HUES64 (cell line): ENCODE results near the gene TSPAN17.

Experiments used
- H3K27ac ChIP-seq: 2 replicates; pipeline ENCODE4 v1.7.0; 2013; ENCODE audit warnings: low read depth, low read length, inconsistent platforms
- H3K27me3 ChIP-seq: 2 replicates; pipeline ENCODE4 v1.6.1; 2013; ENCODE audit warnings: mild to moderate bottlenecking, low read length; ENCODE audit not compliant: insufficient read depth
- H3K36me3 ChIP-seq: 2 replicates; pipeline ENCODE4 v1.6.1; 2013; ENCODE audit warnings: mild to moderate bottlenecking, low read length; ENCODE audit not compliant: insufficient read depth
- H3K4me1 ChIP-seq: 2 replicates; pipeline ENCODE4 v1.6.1; 2013; ENCODE audit warnings: mild to moderate bottlenecking, low read length, moderate library complexity; ENCODE audit not compliant: insufficient read depth
- H3K4me3 ChIP-seq: 2 replicates; pipeline ENCODE4 v1.5.1; 2013; ENCODE audit warnings: mild to moderate bottlenecking, low read length, moderate library complexity
- H3K9ac ChIP-seq: 2 replicates; pipeline ENCODE4 v1.6.1; 2013; ENCODE audit warnings: mild to moderate bottlenecking, low read depth, low read length
- H3K9me3 ChIP-seq: 2 replicates; pipeline ENCODE4 v1.6.1; 2013; ENCODE audit warnings: low read depth, low read length; ENCODE audit not compliant: insufficient read depth
- WGBS: fragments of 150-250, 120-280 bp; methylation state at CpG from one replicate; pipeline ENCODE4 v1.1.7; 2013; ENCODE audit warnings: missing lambda C conversion rate; 5-methylcytosine and 5-hydroxymethylcytosine counted together

The TSPAN17 gene

GRCh38 chr5:176674799-176675198 is 27.5 kb downstream of the TSPAN17 start:
- Histone ChIP-seq H3K4me3 (no peak overlapping the region), H3K36me3 (no peaks in the 10 kb centered on the region), H3K27me3 (peaks cover 2% of the 10 kb centered on the region; the same call in 1 of the 2 replicates), H3K9me3 (no peaks in the 10 kb centered on the region), H3K4me1 (peaks cover 5% of the 10 kb centered on the region), H3K27ac (no peak overlapping the region), H3K9ac (no peak overlapping the region)
- 88% methylated on average over 17 of the region's 17 CpGs for WGBS

- H3K4me3 ChIP-seq: no peak overlapping the region
- no peak overlapping the region for H3K9ac ChIP-seq
- WGBS: 77% methylated on average over 18 of the region's 19 CpGs
- H3K36me3 ChIP-seq: no peaks in the 10 kb centered on the region
- H3K27me3 ChIP-seq: peaks cover 2% of the 10 kb centered on the region; the same call in 1 of the 2 replicates
- H3K9me3 ChIP-seq: no peaks in the 10 kb centered on the region
- no peak overlapping the region for H3K27ac ChIP-seq
- peaks cover 5% of the 10 kb centered on the region for H3K4me1 ChIP-seq
Observed at GRCh38 chr5:176675676-176676360, 28.5 kb downstream of the TSPAN17 start.

DNA sequence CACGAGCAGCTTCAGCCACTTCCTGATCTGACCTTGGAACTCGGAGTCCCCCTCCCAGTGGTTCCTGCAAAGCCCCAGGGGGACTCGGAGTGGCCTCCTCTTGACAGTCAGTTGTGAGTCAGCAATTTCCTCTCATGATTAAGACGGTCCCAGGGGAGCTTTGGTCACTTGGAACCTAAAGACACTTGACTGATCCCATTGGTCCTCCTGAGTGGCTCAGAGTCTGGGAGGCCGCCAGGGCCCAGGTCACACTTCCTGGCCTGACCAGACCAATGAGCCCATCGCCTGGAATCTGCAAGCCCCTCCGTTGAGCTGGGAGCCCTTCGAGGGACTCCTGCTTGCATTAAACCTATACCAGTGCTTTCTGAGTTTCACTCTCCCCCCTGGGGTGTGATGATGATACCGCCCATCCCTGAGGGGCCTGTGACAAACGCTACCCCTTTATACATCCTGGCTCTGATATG is 29.1 kb downstream of the TSPAN17 start:
- no peak overlapping the region for H3K27ac ChIP-seq
- peaks cover 2% of the 10 kb centered on the region; the same call in 1 of the 2 replicates for H3K27me3 ChIP-seq
- no peaks in the 10 kb centered on the region for H3K9me3 ChIP-seq
- H3K9ac ChIP-seq: no peak overlapping the region
- WGBS: 71% methylated on average over 10 of the region's 10 CpGs
- H3K36me3 ChIP-seq: no peaks in the 10 kb centered on the region
- H3K4me1 ChIP-seq: peaks cover 5% of the 10 kb centered on the region
- no peak overlapping the region for H3K4me3 ChIP-seq

DNA sequence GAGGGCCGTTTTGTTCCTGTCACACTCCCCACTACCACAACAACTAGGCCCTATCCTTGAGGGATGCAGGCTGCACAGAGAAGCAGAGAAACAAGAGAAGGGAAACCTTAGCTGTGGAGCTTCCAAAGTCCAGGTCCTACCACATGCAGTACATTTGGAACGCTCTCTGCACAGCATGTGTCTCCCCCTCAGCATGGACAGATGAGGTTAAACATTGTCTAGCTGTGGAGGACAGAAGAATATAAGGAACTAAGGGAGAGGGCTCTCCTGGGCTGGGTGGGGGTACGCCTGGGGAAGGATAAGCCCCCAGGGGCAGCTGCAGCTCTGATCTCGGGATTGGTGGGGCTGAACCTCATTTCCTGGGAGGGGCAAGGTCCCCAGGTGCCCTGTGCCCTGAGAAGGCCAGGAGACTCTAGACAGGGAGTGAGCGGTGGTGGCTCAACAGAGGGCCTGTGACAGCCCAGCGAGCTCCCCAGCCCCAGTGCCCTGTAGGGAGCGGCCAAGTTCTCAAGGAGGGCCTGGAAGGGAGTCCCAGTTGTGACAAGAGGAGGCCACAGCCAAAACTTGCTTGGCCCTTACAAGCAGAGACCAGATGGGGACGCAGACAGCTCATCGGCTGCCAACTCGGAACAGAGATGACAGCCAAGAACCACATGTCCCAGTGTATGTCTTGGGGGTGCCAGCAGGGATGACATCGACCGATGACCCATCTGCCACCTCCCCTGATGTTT is 30.1 kb downstream of the TSPAN17 start:
- peaks cover 2% of the 10 kb centered on the region; the same call in 1 of the 2 replicates for H3K27me3 ChIP-seq

GRCh38 chr5:176678584-176678983 is 31.3 kb downstream of the TSPAN17 start:
- Histone ChIP-seq H3K4me1 (no peaks in the 10 kb centered on the region), H3K4me3 (no peak overlapping the region), H3K9ac (no peak overlapping the region), H3K27me3 (peaks cover 2% of the 10 kb centered on the region; the same call in 1 of the 2 replicates), H3K9me3 (no peaks in the 10 kb centered on the region), H3K36me3 (no peaks in the 10 kb centered on the region), H3K27ac (no peak overlapping the region)
- 93% methylated on average over 5 of the region's 5 CpGs for WGBS

More for the DNA sequence above, 30.1 kb downstream of the TSPAN17 start:
- Histone ChIP-seq H3K36me3 (no peaks in the 10 kb centered on the region), H3K4me1 (peaks cover 3% of the 10 kb centered on the region), H3K27ac (no peak overlapping the region), H3K9me3 (no peaks in the 10 kb centered on the region), H3K4me3 (no peak overlapping the region), H3K9ac (no peak overlapping the region)
- WGBS: 93% methylated on average over 12 of the region's 12 CpGs

DNA sequence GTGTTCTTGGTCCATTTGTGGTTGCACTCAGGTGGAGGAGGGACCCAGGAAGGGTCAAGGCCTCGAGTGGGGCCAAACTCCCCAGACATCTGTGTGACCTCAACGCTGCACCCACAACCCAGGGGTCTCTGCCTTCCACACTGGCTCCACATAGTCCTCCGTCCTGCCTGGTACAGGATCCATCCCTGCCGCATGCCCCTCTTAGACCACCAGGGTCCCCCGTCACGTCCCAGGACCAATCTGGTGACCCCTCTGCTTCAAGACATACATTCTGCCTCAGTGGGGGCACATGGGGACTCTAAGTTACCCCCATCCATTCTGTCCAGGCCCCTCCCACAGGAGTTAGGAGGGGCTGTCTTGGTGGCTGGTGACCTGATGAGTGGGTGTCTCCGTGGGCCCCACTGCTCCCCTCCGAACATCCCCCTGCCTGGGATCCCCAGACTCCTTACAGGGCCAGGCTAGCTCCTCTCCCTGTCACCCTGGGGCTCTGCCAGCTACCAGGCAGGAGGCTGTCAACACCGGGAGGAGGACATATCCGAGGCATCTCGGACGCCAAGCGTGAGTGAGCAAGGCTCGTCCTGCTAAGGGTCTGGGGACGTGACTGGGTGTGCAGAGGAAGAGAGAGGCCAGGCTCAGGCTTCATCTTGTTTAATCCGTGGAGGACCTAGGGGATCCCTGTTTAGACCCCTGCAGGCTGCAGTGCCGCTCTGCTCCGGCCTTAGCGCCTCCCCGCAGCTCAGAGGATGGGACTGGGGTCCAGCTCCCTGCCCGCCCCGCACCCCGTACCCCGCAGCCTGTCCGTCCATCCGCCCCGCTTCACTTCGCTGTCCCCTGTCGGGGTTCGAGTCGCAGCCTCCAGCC is 32.3 kb downstream of the TSPAN17 start:
- Histone ChIP-seq H3K4me3 (no peak overlapping the region), H3K9me3 (no peaks in the 10 kb centered on the region), H3K9ac (no peak overlapping the region), H3K4me1 (no peaks in the 10 kb centered on the region), H3K27ac (no peak overlapping the region), H3K27me3 (peaks cover 2% of the 10 kb centered on the region; the same call in 1 of the 2 replicates), H3K36me3 (no peaks in the 10 kb centered on the region)
- 91% methylated on average over 31 of the region's 31 CpGs for WGBS

DNA sequence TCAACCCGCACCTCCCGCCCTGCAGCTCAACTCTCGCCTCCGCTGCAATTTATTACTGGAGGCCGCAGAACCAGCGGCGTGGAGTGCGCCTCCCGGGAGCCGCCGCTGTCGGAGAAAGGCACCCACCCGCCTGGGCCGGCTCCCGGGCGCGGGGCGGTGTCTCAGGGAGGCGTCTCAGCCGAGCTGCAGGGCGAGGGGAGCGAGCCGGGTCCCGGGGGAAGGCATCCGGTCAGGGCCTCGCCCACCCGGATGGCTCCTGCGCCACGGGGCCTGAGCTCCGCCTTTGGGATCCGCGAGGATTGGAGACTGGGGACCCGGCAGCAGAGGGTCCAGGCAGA is 32.9 kb downstream of the TSPAN17 start:
- Histone ChIP-seq H3K27me3 (peaks cover 2% of the 10 kb centered on the region; the same call in 1 of the 2 replicates), H3K27ac (no peak overlapping the region)
- 85% methylated on average over 33 of the region's 33 CpGs for WGBS

DNA sequence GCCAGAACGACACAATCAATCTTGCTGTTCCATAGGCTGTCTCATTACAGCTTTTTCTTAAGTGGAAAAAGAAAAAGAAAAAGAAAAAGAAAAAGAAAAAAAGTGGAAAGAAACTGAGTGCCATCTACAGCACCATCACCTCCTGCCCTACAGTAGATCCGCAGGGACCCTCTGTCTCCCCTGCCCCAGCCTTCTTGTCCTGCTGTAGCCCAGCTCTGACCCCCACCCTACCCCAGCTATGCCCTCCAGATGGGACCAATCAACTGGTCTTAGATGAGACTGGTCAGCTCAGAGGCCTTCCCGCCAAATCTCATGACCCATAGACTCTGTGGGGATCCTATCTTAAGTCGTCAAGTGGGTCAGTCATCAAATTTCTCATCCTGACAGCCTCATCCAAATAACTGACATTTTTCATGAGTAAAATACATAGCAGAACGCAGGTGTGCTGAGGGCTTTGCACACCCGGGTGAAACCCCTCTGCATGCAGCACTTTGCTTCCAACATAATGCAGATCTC is 34.8 kb downstream of the TSPAN17 start:
- Histone ChIP-seq H3K9me3 (peaks cover 4% of the 10 kb centered on the region; the same call in 1 of the 2 replicates), H3K27ac (no peak overlapping the region), H3K27me3 (peaks cover 2% of the 10 kb centered on the region), H3K4me1 (no peaks in the 10 kb centered on the region), H3K36me3 (no peaks in the 10 kb centered on the region), H3K4me3 (no peak overlapping the region), H3K9ac (no peak overlapping the region)
- 95% methylated on average over 6 of the region's 6 CpGs for WGBS

More for the DNA sequence above, 32.9 kb downstream of the TSPAN17 start:
- no peak overlapping the region for H3K4me3 ChIP-seq
- H3K36me3 ChIP-seq: no peaks in the 10 kb centered on the region
- 0 out of 2 replicates have a peak, but pooled peaks cover 4% of the 10 kb centered on the region for H3K9me3 ChIP-seq
- H3K4me1 ChIP-seq: no peaks in the 10 kb centered on the region
- H3K9ac ChIP-seq: no peak overlapping the region

GRCh38 chr5:176685010-176685409 is 37.7 kb downstream of the TSPAN17 start:
- H3K4me1 ChIP-seq: no peaks in the 10 kb centered on the region
- no peaks in the 10 kb centered on the region for H3K36me3 ChIP-seq
- H3K4me3 ChIP-seq: no peak overlapping the region
- H3K27me3 ChIP-seq: no peaks in the 10 kb centered on the region; the same call in 1 of the 2 replicates
- H3K27ac ChIP-seq: no peak overlapping the region
- no peak overlapping the region for H3K9ac ChIP-seq
- H3K9me3 ChIP-seq: peaks cover 12% of the 10 kb centered on the region; the same call in 1 of the 2 replicates

DNA sequence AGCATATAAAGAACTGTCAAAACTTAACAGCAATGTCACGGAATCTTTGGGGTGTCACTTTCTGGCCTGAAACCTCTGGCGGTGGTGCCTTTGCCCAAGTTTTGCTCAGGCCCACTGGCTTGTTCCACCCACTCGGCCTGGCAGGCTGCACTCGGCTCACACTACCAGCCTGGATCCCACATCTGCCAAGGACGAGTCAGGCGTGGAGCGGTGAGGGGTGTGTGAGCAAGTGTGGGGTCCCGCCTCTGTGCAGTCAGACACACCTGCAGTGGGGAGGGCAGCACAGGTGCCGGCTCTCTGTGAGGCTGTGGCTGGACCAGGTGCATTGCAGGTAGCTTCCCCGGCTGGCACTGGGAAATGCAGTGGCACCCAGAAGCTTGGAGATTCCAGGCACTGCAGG is 40.0 kb downstream of the TSPAN17 start:
- no peak overlapping the region for H3K27ac ChIP-seq
- H3K4me3 ChIP-seq: no peak overlapping the region
- H3K9me3 ChIP-seq: peaks cover 12% of the 10 kb centered on the region; the same call in 1 of the 2 replicates
- no peak overlapping the region for H3K9ac ChIP-seq
- H3K36me3 ChIP-seq: no peaks in the 10 kb centered on the region
- 89% methylated on average over 10 of the region's 10 CpGs for WGBS
- H3K4me1 ChIP-seq: peaks cover 3% of the 10 kb centered on the region; the same call in 1 of the 2 replicates
- no peaks in the 10 kb centered on the region; the same call in 1 of the 2 replicates for H3K27me3 ChIP-seq
